CD4-positive, alpha-beta T cell (primary cell): ENCODE results near the gene SEMA7A. TPM values are rescaled to one million over a fixed set of nuclear protein-coding genes. Genes with fewer than 3 reads are reported as not detected.

Experiments
- ATAC-seq: fragments of 200-7000 bp; cut with Tn5 transposase; one replicate; pipeline ENCODE4 v1.10.0; 2022; ENCODE audit warnings: mild to moderate bottlenecking; ENCODE audit not compliant: poor library complexity
- CTCF ChIA-PET: fragments of 350-600 bp; sonication (Branson Sonifier 250); formaldehyde crosslinking; loops from one replicate; lab custom pipeline; 2021; ENCODE audit warnings: antibody characterized with exemption, inconsistent platforms; lab: Charles Lee
- POLR2A ChIA-PET: fragments of 350-600 bp; sonication (Branson Sonifier 250); formaldehyde crosslinking; loops from one replicate; lab custom pipeline; 2021; ENCODE audit warnings: antibody characterized with exemption, inconsistent platforms; lab: Charles Lee
- DNase-seq, 14 experiments: peaks; one replicate each; pipeline ENCODE4 v3.0.0-alpha.2; 2013 to 2020; ENCODE audit warnings: mixed read lengths in 2 of 14
- H3K27ac ChIP-seq, 2 donors: one replicate each; pipeline versions ENCODE4 v1.5.1 to v1.7.0; 2013; ENCODE audit warnings: low read length in 2 of 2, low read depth in 1 of 2, mild to moderate bottlenecking in 1 of 2
- H3K27me3 ChIP-seq, 2 experiments: 1 replicate in 1 of 2; 2 replicates in 1 of 2; pipeline versions ENCODE4 v1.6.1 to v1.7.0; 2013; ENCODE audit warnings: low read length in 2 of 2, control low read depth in 1 of 2, mild to moderate bottlenecking in 1 of 2, moderate library complexity in 1 of 2; ENCODE audit not compliant: insufficient read depth in 2 of 2, control insufficient read depth in 1 of 2
- H3K36me3 ChIP-seq: one replicate; pipeline ENCODE4 v1.6.1; 2013; ENCODE audit warnings: low read length, control low read depth; ENCODE audit not compliant: insufficient read depth
- H3K4me1 ChIP-seq: one replicate; pipeline ENCODE4 v1.6.1; 2013; ENCODE audit warnings: low read length, control low read depth; ENCODE audit not compliant: insufficient read depth
- H3K4me3 ChIP-seq: one replicate; pipeline ENCODE4 v1.5.1; 2013; ENCODE audit warnings: mild to moderate bottlenecking, low read length, moderate library complexity
- H3K9me3 ChIP-seq, 2 experiments: 1 replicate in 1 of 2; 2 replicates in 1 of 2; pipeline versions ENCODE4 v1.6.1 to v1.7.0; 2013; ENCODE audit warnings: low read length in 2 of 2, mild to moderate bottlenecking in 2 of 2, control low read depth in 1 of 2, moderate library complexity in 1 of 2; ENCODE audit not compliant: control insufficient read depth in 1 of 2, insufficient read depth in 1 of 2
- H3K27ac Mint-ChIP-seq: one replicate; pipeline ENCODE4 v1.8.0; 2020; ENCODE audit warnings: mixed read lengths
- H3K27me3 Mint-ChIP-seq: one replicate; pipeline ENCODE4 v1.8.0; 2021; ENCODE audit warnings: mixed read lengths
- H3K36me3 Mint-ChIP-seq: one replicate; pipeline ENCODE4 v1.8.0; 2021; ENCODE audit warnings: low read depth, mixed read lengths
- H3K4me1 Mint-ChIP-seq: one replicate; pipeline ENCODE4 v1.8.0; 2021; ENCODE audit warnings: low read depth, mixed read lengths
- H3K4me3 Mint-ChIP-seq: one replicate; pipeline ENCODE4 v1.8.0; 2020; ENCODE audit warnings: mild to moderate bottlenecking, mixed read lengths
- H3K9me3 Mint-ChIP-seq: one replicate; pipeline ENCODE4 v1.8.0; 2020; ENCODE audit warnings: mixed read lengths
- CTCF ChIP-seq: fragments of 200-600 bp; IDR thresholded peaks from one replicate; pipeline ENCODE4 v1.8.0; 2022; ENCODE audit warnings: antibody characterized with exemption, mild to moderate bottlenecking
- intact Hi-C, 2 experiments: fragments of 100-400 bp; cut with DNase I in 1 of 2; cut with micrococcal nuclease in 1 of 2; formaldehyde crosslinking; loops; one replicate each; pipeline versions ENCODE4 v1.15.1 to v1.9.0; 2023 to 2025; cut with DNase I, micrococcal nuclease
- total RNA-seq, 174 experiments: library from RNA in 2 of 174; stranded (reverse) in 2 of 174; gene quantifications; one replicate each; pipeline ENCODE4 v1.2.3 and lab custom pipeline; 2021 to 2026

Gene SEMA7A
- total RNA-seq, 2 experiments from 2014 or later: 2.3 to 2.7 TPM

DNA sequence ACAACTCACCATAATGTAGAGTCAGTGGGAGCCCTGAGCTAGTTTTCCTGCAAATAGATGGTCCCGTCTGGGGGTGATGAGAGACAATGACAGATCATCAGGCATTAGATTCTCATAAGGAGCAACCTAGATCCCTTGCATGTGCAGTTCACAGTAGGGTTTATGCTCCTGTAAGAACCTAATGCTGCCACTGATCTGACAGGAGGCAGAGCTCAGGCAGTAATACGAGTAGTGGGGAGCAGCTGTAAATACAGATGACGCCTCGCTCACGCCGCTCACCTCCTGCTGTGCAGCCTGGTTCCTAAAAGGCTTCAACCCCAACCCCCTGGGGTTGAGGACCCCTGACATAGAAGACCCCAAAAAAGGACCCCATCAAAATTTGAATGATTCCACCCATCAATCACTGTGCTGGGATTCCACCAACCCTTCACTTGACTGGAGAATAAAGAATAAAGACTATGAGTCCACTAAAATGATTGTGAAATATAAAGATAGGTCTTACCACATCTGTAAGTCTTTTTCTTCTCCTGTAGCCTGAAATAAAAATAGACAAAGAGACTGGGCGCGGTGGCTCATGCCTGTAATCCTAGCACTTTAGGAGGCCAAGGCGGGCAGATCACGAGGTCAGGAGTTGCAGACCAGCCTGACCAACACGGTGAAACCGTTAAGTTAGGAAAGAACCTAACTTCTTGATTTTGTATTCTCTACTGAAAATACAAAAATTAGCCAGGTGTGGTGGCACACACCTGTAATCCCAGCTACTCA is 37.1 kb upstream of the SEMA7A start:
- H3K36me3 ChIP-seq: peaks cover 11% of the 10 kb centered on the region
- ChIA-PET CTCF (no interaction called here), POLR2A (interaction anchor here (1.3 kb wide), 1 partner anchor 9 kb away, joined by 4 read pairs; no protein-coding TSS in a partner anchor)
- TF ChIP-seq CTCF: no peak
- intact Hi-C loops: no loop called here
- Mint-ChIP-seq H3K36me3 (peaks cover 53% of the 10 kb centered on the region), H3K4me1 (no peaks in the 10 kb centered on the region), H3K4me3 (no peak overlapping the region), H3K27me3 (no peaks in the 10 kb centered on the region), H3K27ac (no peak overlapping the region), H3K9me3 (no peaks in the 10 kb centered on the region)
- no peak overlapping the region for H3K4me3 ChIP-seq
- no peak for DNase-seq
- H3K27ac ChIP-seq: no peak overlapping the region
- no peaks in the 10 kb centered on the region for H3K4me1 ChIP-seq
- ATAC-seq: no peak
- H3K27me3 ChIP-seq: no peaks in the 10 kb centered on the region
- no peaks in the 10 kb centered on the region for H3K9me3 ChIP-seq

- Mint-ChIP-seq H3K27ac (no peak overlapping the region), H3K36me3 (peaks cover 39% of the 10 kb centered on the region), H3K27me3 (no peaks in the 10 kb centered on the region), H3K4me3 (no peak overlapping the region), H3K9me3 (no peaks in the 10 kb centered on the region), H3K4me1 (peaks cover 8% of the 10 kb centered on the region)
- no peak overlapping the region for H3K27ac ChIP-seq
- TF ChIP-seq CTCF: no peak
- no peaks in the 10 kb centered on the region for H3K9me3 ChIP-seq
- H3K27me3 ChIP-seq: no peaks in the 10 kb centered on the region
- intact Hi-C loops: loop anchor here (10.0 kb wide), 2 partner anchors 316 to 1156 kb away; partner anchors contain the start of genes CSK (in 1 of the 2) and SNUPN (in 1 of the 2)
- no peak overlapping the region for H3K4me3 ChIP-seq
- CTCF ChIA-PET: interaction anchor here (0.7 kb wide), 1 partner anchor 470 kb away, joined by 3 read pairs; no protein-coding TSS in a partner anchor
- H3K36me3 ChIP-seq: peaks cover 3% of the 10 kb centered on the region
- POLR2A ChIA-PET: no interaction called here
- DNase-seq (no peak), ATAC-seq (no peak)
- no peaks in the 10 kb centered on the region for H3K4me1 ChIP-seq
Measured at GRCh38 chr15:74468341-74469032, 34.7 kb upstream of the SEMA7A start.

GRCh38 chr15:74466570-74466969 is 32.8 kb upstream of the SEMA7A start:
- H3K27me3 Mint-ChIP-seq: no peaks in the 10 kb centered on the region
- no peaks in the 10 kb centered on the region for H3K9me3 ChIP-seq
- H3K36me3 Mint-ChIP-seq: peaks cover 32% of the 10 kb centered on the region
- peaks cover 27% of the 10 kb centered on the region for H3K4me1 Mint-ChIP-seq
- DNase-seq (no peak), ATAC-seq (no peak)
- ChIA-PET POLR2A (no interaction called here), CTCF (no interaction called here)
- H3K4me3 ChIP-seq: no peak overlapping the region
- no peak overlapping the region for H3K27ac ChIP-seq
- H3K9me3 Mint-ChIP-seq: no peaks in the 10 kb centered on the region
- no peak overlapping the region for H3K27ac Mint-ChIP-seq
- no peaks in the 10 kb centered on the region for H3K36me3 ChIP-seq
- intact Hi-C loops: loop anchor here (10.0 kb wide), 2 partner anchors 318 to 1158 kb away; partner anchors contain the start of genes CSK (in 1 of the 2) and SNUPN (in 1 of the 2)
- no peaks in the 10 kb centered on the region for H3K27me3 ChIP-seq
- peaks cover 7% of the 10 kb centered on the region for H3K4me1 ChIP-seq
- H3K4me3 Mint-ChIP-seq: no peak overlapping the region
- TF ChIP-seq CTCF: no peak
